Neural cell (in vitro differentiated cells): ENCODE data around the gene ULBP1.

Experiments
- CTCF ChIP-seq: fragments of 450-650 bp; IDR thresholded peaks from 2 replicates; pipeline ENCODE4 v1.5.1; 2014; ENCODE audit warnings: antibody characterized with exemption, mild to moderate bottlenecking, moderate library complexity; ENCODE audit not compliant: poor library complexity, severe bottlenecking
- EP300 ChIP-seq: fragments of 450-650 bp; conservative IDR thresholded peaks from 2 replicates; pipeline ENCODE4 v1.6.1; 2014; ENCODE audit warnings: antibody characterized with exemption, mild to moderate bottlenecking, moderate library complexity; ENCODE audit not compliant: poor library complexity, severe bottlenecking
- EZH2 ChIP-seq: fragments of 200-600, 300-800 bp; shearing (Covaris generic), sonication (generic); IDR thresholded peaks from 2 replicates; pipeline ENCODE4 v1.6.1; 2014; ENCODE audit warnings: antibody characterized with exemption, low read length, borderline replicate concordance, mild to moderate bottlenecking; ENCODE audit not compliant: insufficient read depth, poor library complexity, severe bottlenecking

- TF ChIP-seq EZH2 (no peak), CTCF (no peak), EP300 (no peak)
These were observed 27.0 kb upstream of the ULBP1 start for GRCh38 chr6:149936743-149937142.
